CD8-positive, alpha-beta memory T cell (primary cell): ENCODE results near the gene TOGARAM1. TPM values are rescaled to one million over a fixed set of nuclear protein-coding genes. Genes with fewer than 3 reads are reported as not detected.

Experiments used
- CTCF ChIA-PET: fragments of 350-600 bp; sonication (Branson Sonifier 250); formaldehyde crosslinking; loops from one replicate; lab custom pipeline; 2021; ENCODE audit warnings: antibody characterized with exemption; lab: Charles Lee
- POLR2A ChIA-PET: fragments of 350-600 bp; sonication (Branson Sonifier 250); formaldehyde crosslinking; loops from one replicate; lab custom pipeline; 2021; ENCODE audit warnings: antibody characterized with exemption; lab: Charles Lee
- DNase-seq, 5 donors: peaks; one replicate each; pipeline versions ENCODE4 v3.0.0 to v3.0.0-alpha.2; 2020 to 2022; ENCODE audit warnings: mixed read lengths in 1 of 5
- H3K27ac ChIP-seq: one replicate; pipeline ENCODE4 v1.7.0; 2013; ENCODE audit warnings: low read depth, mild to moderate bottlenecking, low read length, moderate library complexity
- H3K27me3 ChIP-seq: 2 replicates; pipeline ENCODE4 v1.7.0; 2013; ENCODE audit warnings: low read length, mild to moderate bottlenecking; ENCODE audit not compliant: insufficient read depth, poor library complexity, severe bottlenecking
- H3K36me3 ChIP-seq: 2 replicates; pipeline ENCODE4 v1.7.0; 2013; ENCODE audit warnings: mild to moderate bottlenecking, low read length, moderate library complexity; ENCODE audit not compliant: insufficient read depth
- H3K4me1 ChIP-seq: 2 replicates; pipeline ENCODE4 v1.7.0; 2013; ENCODE audit warnings: mild to moderate bottlenecking, low read length, moderate library complexity; ENCODE audit not compliant: insufficient read depth
- H3K4me3 ChIP-seq: 2 replicates; pipeline ENCODE4 v1.7.0; 2013; ENCODE audit warnings: mild to moderate bottlenecking, low read length
- H3K9me3 ChIP-seq: 2 replicates; pipeline ENCODE4 v1.7.0; 2013; ENCODE audit warnings: mild to moderate bottlenecking, low read length
- H3K27ac Mint-ChIP-seq, 8 donors: one replicate each; pipeline ENCODE4 v1.8.0; 2020 to 2021; ENCODE audit warnings: mixed read lengths in 8 of 8, mild to moderate bottlenecking in 6 of 8, inconsistent platforms in 3 of 8, moderate library complexity in 3 of 8
- H3K27me3 Mint-ChIP-seq, 2 donors: one replicate each; pipeline ENCODE4 v1.8.0; 2020 to 2021; ENCODE audit warnings: mixed read lengths in 2 of 2, mild to moderate bottlenecking in 1 of 2, moderate library complexity in 1 of 2
- H3K36me3 Mint-ChIP-seq, 3 donors: one replicate each; pipeline ENCODE4 v1.8.0; 2020 to 2021; ENCODE audit warnings: mixed read lengths in 3 of 3, inconsistent platforms in 1 of 3, mild to moderate bottlenecking in 1 of 3
- H3K4me1 Mint-ChIP-seq, 3 donors: one replicate each; pipeline ENCODE4 v1.8.0; 2020 to 2021; ENCODE audit warnings: mixed read lengths in 3 of 3, inconsistent platforms in 1 of 3, mild to moderate bottlenecking in 1 of 3
- H3K4me3 Mint-ChIP-seq, 7 donors: one replicate each; pipeline ENCODE4 v1.8.0; 2020 to 2021; ENCODE audit warnings: mixed read lengths in 7 of 7, mild to moderate bottlenecking in 6 of 7, moderate library complexity in 4 of 7, inconsistent platforms in 2 of 7
- H3K9me3 Mint-ChIP-seq, 5 donors: one replicate each; pipeline ENCODE4 v1.8.0; 2020 to 2022; ENCODE audit warnings: mixed read lengths in 5 of 5, mild to moderate bottlenecking in 3 of 5, moderate library complexity in 2 of 5, inconsistent platforms in 1 of 5
- polyA plus RNA-seq: library from polyadenylated mRNA; unstranded; fragments of 300-500 nt; fragmentation: Illumina TruSeq; gene quantifications from one replicate; pipeline ENCODE4 v1.2.3, GENCODE V29; 2021
- total RNA-seq, 2 experiments: library from RNA; stranded (reverse); gene quantifications; one replicate each; pipeline ENCODE4 v1.2.3, GENCODE V29; 2021

The TOGARAM1 gene
- total and polyA plus RNA-seq, 3 experiments from 2014 or later, result 7.2 to 11.4 (median 7.5) TPM

GRCh38 chr14:44995770-44996294, 33.8 kb downstream of the TOGARAM1 start:
- H3K4me1 ChIP-seq, result no peaks in the 10 kb centered on the region
- DNase-seq, result no peak
- peaks cover 16 to 40% (median 29%) of the 10 kb centered on the region in 3 donors for H3K36me3 Mint-ChIP-seq
- H3K4me3 Mint-ChIP-seq, result no peak overlapping the region
- peaks cover 0 to 4% (median 3%) of the 10 kb centered on the region in 3 donors for H3K4me1 Mint-ChIP-seq
- no peaks in the 10 kb centered on the region for H3K9me3 Mint-ChIP-seq
- ChIA-PET CTCF (no interaction called here), POLR2A (no interaction called here)
- no peak overlapping the region for H3K27ac ChIP-seq
- H3K36me3 ChIP-seq, result no peaks in the 10 kb centered on the region
- H3K27me3 ChIP-seq, result no peaks in the 10 kb centered on the region
- H3K4me3 ChIP-seq, result no peak overlapping the region
- no peaks in the 10 kb centered on the region for H3K27me3 Mint-ChIP-seq
- H3K27ac Mint-ChIP-seq, result no peak overlapping the region
- no peaks in the 10 kb centered on the region for H3K9me3 ChIP-seq

GRCh38 chr14:45003924-45004323, 41.9 kb downstream of the TOGARAM1 start:
- ChIA-PET CTCF (interaction anchor here (1.3 kb wide), 1 partner anchor 12 kb away, joined by 3 read pairs; no protein-coding TSS in a partner anchor), POLR2A (no interaction called here)
- Histone ChIP-seq H3K36me3 (no peaks in the 10 kb centered on the region), H3K27ac (no peak overlapping the region), H3K4me3 (no peak overlapping the region), H3K9me3 (no peaks in the 10 kb centered on the region), H3K4me1 (no peaks in the 10 kb centered on the region), H3K27me3 (no peaks in the 10 kb centered on the region)
- peak overlapping the region in 2 of 8 donors; percentile 11 to 59 for H3K27ac Mint-ChIP-seq
- no peaks in the 10 kb centered on the region for H3K4me1 Mint-ChIP-seq
- H3K27me3 Mint-ChIP-seq, result no peaks in the 10 kb centered on the region
- DNase-seq, result no peak
- H3K4me3 Mint-ChIP-seq, result no peak overlapping the region
- peaks cover 5 to 38% (median 21%) of the 10 kb centered on the region in 3 donors for H3K36me3 Mint-ChIP-seq
- no peaks in the 10 kb centered on the region for H3K9me3 Mint-ChIP-seq

- H3K4me3 Mint-ChIP-seq, result no peak overlapping the region
- H3K4me1 ChIP-seq, result no peaks in the 10 kb centered on the region
- H3K27ac ChIP-seq, result no peak overlapping the region
- POLR2A ChIA-PET, result no interaction called here
- CTCF ChIA-PET, result no interaction called here
- H3K4me1 Mint-ChIP-seq, result no peaks in the 10 kb centered on the region
- H3K27ac Mint-ChIP-seq, result no peak overlapping the region
- no peaks in the 10 kb centered on the region for H3K9me3 ChIP-seq
- peaks cover 8 to 36% (median 14%) of the 10 kb centered on the region in 3 donors for H3K36me3 Mint-ChIP-seq
- no peaks in the 10 kb centered on the region for H3K27me3 Mint-ChIP-seq
- H3K9me3 Mint-ChIP-seq, result no peaks in the 10 kb centered on the region
- DNase-seq, result no peak
- no peaks in the 10 kb centered on the region for H3K27me3 ChIP-seq
- H3K4me3 ChIP-seq, result no peak overlapping the region
- H3K36me3 ChIP-seq, result no peaks in the 10 kb centered on the region
Observed at GRCh38 chr14:45015133-45015532, 53.1 kb downstream of the TOGARAM1 start.

GRCh38 chr14:45028107-45028626, 66.2 kb downstream of the TOGARAM1 start:
- H3K27me3 ChIP-seq, result no peaks in the 10 kb centered on the region
- no peaks in the 10 kb centered on the region for H3K9me3 Mint-ChIP-seq
- peaks cover 3 to 49% (median 8%) of the 10 kb centered on the region in 3 donors for H3K36me3 Mint-ChIP-seq
- ChIA-PET POLR2A (no interaction called here), CTCF (no interaction called here)
- no peak overlapping the region for H3K4me3 Mint-ChIP-seq
- H3K4me1 Mint-ChIP-seq, result no peaks in the 10 kb centered on the region
- H3K4me1 ChIP-seq, result no peaks in the 10 kb centered on the region
- H3K27me3 Mint-ChIP-seq, result no peaks in the 10 kb centered on the region
- no peak overlapping the region for H3K27ac Mint-ChIP-seq
- no peak for DNase-seq
- H3K4me3 ChIP-seq, result no peak overlapping the region
- H3K9me3 ChIP-seq, result no peaks in the 10 kb centered on the region
- H3K36me3 ChIP-seq, result no peaks in the 10 kb centered on the region
- H3K27ac ChIP-seq, result no peak overlapping the region

- Histone ChIP-seq H3K4me3 (no peak overlapping the region), H3K27me3 (no peaks in the 10 kb centered on the region), H3K4me1 (no peaks in the 10 kb centered on the region), H3K36me3 (no peaks in the 10 kb centered on the region), H3K27ac (no peak overlapping the region), H3K9me3 (no peaks in the 10 kb centered on the region)
- Mint-ChIP-seq H3K9me3 (no peaks in the 10 kb centered on the region), H3K36me3 (peaks cover 14 to 44% (median 20%) of the 10 kb centered on the region in 3 donors), H3K27ac (no peak overlapping the region), H3K4me1 (no peaks in the 10 kb centered on the region), H3K27me3 (no peaks in the 10 kb centered on the region), H3K4me3 (no peak overlapping the region)
- ChIA-PET CTCF (interaction anchor here (1.0 kb wide), 1 partner anchor 31 kb away, joined by 3 read pairs; no protein-coding TSS in a partner anchor), POLR2A (no interaction called here)
- DNase-seq, result no peak
Observed at GRCh38 chr14:45034730-45035129, 72.7 kb downstream of the TOGARAM1 start.

GRCh38 chr14:45038256-45038655, 76.3 kb downstream of the TOGARAM1 start:
- ChIA-PET POLR2A (interaction anchor here (0.6 kb wide), 1 partner anchor 21 kb away, joined by 5 read pairs; no protein-coding TSS in a partner anchor), CTCF (no interaction called here)
- Histone ChIP-seq H3K4me3 (no peak overlapping the region), H3K36me3 (no peaks in the 10 kb centered on the region), H3K9me3 (no peaks in the 10 kb centered on the region), H3K4me1 (no peaks in the 10 kb centered on the region), H3K27ac (no peak overlapping the region), H3K27me3 (no peaks in the 10 kb centered on the region)
- Mint-ChIP-seq H3K27ac (peak overlapping the region in 1 of 8 donors; percentile 76), H3K9me3 (no peaks in the 10 kb centered on the region), H3K4me3 (no peak overlapping the region), H3K4me1 (no peaks in the 10 kb centered on the region), H3K36me3 (peaks cover 14 to 34% (median 23%) of the 10 kb centered on the region in 3 donors), H3K27me3 (no peaks in the 10 kb centered on the region)
- no peak for DNase-seq

GRCh38 chr14:45038865-45039264, 76.9 kb downstream of the TOGARAM1 start:
- no peak overlapping the region for H3K4me3 Mint-ChIP-seq
- no peaks in the 10 kb centered on the region for H3K9me3 Mint-ChIP-seq
- DNase-seq, result no peak
- no peak overlapping the region for H3K27ac Mint-ChIP-seq
- Histone ChIP-seq H3K4me3 (no peak overlapping the region), H3K27ac (no peak overlapping the region), H3K9me3 (no peaks in the 10 kb centered on the region), H3K4me1 (no peaks in the 10 kb centered on the region), H3K36me3 (no peaks in the 10 kb centered on the region), H3K27me3 (no peaks in the 10 kb centered on the region)
- ChIA-PET CTCF (no interaction called here), POLR2A (interaction anchor here (0.6 kb wide), 1 partner anchor 21 kb away, joined by 5 read pairs; no protein-coding TSS in a partner anchor)
- no peaks in the 10 kb centered on the region for H3K27me3 Mint-ChIP-seq
- H3K4me1 Mint-ChIP-seq, result no peaks in the 10 kb centered on the region
- H3K36me3 Mint-ChIP-seq, result peaks cover 10 to 35% (median 21%) of the 10 kb centered on the region in 3 donors

- Mint-ChIP-seq H3K4me1 (no peaks in the 10 kb centered on the region), H3K4me3 (no peak overlapping the region), H3K9me3 (no peaks in the 10 kb centered on the region), H3K36me3 (peaks cover 10 to 31% (median 17%) of the 10 kb centered on the region in 3 donors), H3K27me3 (no peaks in the 10 kb centered on the region), H3K27ac (no peak overlapping the region)
- Histone ChIP-seq H3K27me3 (no peaks in the 10 kb centered on the region), H3K27ac (no peak overlapping the region), H3K36me3 (no peaks in the 10 kb centered on the region), H3K4me1 (no peaks in the 10 kb centered on the region), H3K9me3 (no peaks in the 10 kb centered on the region), H3K4me3 (no peak overlapping the region)
- POLR2A ChIA-PET, result no interaction called here
- CTCF ChIA-PET, result no interaction called here
- DNase-seq, result no peak
Observed at GRCh38 chr14:45039390-45039789, 77.4 kb downstream of the TOGARAM1 start.
